ENCODE results near the gene WDPCP.
"Not testable (repeated sequence)": the region's sequence is repeated elsewhere in the genome, so short reads cannot be mapped to it uniquely, and the experiment has no call there.

WDPCP gene

DNA sequence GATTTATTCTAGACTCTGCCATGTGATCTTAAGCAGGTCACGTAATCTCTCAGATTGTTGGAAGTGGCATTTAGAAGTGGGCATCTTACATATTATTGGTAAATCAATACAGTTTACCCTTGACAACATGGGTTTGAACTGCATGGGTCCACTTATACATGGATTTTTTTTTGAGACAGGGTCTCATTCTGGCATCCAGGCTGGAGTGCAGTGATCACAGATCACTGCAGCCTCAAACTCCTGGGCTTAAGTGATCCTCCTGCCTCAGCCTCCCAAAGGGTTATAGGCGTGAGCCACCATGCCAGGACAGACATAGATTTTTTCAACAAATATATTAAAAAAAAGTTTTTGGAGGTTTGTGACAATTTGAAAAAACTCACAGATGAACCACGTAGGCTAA, 393.0 kb downstream of the WDPCP start:
- FAIRE-seq, result no peak

DNA sequence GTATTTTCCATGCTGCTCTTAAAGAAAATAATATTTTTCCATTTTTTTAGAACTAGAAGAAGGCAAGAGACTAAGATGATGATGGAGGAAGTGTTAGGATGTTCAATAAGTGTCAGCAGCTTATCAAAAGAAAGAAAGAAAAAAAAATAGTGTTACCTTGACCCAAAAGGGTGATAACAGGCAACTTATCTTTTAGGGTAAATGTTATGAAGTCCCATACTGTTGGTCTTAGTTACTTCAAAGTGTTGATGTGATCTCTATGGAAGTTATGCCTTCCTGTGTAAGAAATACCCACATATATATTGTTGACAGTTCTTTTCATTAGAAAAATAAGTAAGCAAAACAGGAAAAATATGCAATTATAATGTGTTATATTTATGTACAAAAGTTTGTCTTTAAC, 394.1 kb downstream of the WDPCP start:
- no peak for FAIRE-seq

DNA sequence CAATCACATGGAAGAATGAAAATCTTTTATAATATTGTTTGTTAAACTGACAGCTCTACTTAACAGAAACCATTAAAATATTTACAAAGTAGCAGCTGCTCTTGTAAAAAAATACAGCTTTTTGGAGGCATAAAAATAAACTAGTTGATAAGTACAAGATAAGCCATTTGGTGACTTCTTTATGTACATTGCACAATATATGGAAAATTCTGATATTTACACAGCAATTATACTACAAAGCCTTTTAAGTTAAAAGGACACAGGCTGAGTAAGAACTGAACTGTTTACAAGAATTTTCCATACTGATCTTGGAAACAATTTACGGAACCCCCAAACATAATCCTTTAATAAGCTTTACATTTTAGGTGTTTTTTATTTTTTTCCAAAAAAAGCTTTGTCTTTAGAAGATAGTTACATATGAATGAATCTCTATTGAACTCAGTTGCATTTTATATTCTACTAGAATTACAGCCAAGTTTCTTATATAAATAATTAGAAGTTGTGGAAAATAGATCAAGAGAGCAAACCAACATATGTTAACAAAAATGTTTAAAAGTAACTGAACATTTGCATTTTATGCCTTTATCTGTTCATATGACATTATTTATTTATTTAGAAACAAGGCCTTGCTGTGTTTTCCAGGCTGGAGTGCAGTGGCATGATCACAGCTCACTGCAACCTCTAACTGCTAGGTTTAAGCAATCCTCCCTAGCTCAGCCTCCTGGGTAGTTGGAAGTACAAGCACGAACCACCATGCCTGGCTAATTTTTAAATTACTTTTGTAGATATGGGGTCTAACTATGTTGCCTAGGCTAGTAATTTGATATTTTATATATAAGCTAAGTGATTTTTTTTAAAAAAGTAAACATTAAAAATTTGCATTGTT, 395.1 kb downstream of the WDPCP start:
- no peak for FAIRE-seq

DNA sequence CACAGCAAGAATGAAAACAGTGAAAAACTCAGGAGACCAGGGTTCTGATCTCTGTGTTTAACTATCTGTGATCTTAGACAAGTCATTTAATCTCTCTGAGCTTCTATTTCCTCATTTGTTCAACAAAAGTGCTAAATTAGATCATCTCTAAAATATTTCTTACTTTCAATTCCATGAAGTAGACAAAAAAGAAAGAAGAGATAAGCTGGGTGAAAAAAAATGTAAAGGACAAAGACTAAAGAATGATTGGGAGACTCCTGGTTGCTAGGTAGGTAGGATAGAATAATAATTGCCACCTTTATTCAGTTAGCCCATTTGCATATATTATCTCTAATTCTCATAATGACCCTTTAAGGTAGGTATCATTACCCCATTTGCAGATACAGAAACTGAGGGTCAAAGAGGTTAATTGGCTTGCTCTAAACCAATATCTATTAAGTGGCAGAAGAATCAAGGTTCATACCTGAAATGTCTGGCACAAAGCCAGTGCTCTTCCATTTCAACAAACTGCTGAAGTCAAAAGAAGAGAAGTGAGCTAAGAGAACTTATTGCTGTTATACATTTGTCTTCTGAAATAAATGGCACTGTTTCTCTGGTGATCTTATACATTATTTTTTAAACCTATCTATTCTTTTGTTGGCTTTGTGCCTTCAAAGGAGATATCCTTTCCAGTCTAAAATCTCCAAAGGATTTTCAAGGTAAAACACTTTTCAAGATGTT, 395.9 kb downstream of the WDPCP start:
- FAIRE-seq, result no peak

DNA sequence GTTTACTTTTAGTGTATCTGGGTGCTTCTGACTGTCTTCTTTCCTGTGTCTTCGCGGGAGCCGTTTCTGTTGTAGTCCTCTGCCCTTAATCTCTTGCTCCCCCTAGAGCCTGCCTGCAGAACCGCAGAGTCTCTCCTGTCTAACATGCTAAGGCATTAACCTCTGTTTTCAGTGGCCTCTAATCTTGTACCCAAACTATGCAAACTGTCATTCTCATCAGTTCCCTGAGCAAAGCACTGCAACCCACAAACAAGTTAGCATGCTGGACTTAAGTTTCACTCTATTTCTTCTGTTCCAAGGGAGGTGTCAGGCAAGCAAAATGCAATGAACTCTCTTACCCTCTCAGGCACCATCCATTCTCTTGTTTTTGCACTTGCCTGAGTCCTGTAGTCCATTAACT, 399.3 kb downstream of the WDPCP start:
- no peak for FAIRE-seq

DNA sequence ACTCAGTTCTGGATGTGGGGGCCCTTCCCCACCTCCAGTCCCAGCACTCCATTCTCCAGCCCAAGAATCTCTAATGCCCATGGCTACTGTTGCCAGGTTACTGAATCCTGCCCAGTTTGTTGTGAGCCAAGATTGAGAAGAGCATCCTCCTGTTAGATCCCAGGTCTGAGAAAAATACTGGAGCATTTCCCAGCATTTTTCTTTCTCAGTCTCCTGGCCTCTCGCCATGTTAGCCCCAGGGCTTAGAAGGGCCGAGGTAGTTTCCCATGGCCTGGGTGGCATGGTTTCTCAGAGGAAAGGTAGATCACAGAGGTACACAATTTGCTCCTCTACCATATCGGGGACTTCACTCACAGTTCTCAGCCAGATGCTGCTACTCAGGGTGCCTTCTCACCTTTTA, 401.9 kb downstream of the WDPCP start:
- no peak for FAIRE-seq

DNA sequence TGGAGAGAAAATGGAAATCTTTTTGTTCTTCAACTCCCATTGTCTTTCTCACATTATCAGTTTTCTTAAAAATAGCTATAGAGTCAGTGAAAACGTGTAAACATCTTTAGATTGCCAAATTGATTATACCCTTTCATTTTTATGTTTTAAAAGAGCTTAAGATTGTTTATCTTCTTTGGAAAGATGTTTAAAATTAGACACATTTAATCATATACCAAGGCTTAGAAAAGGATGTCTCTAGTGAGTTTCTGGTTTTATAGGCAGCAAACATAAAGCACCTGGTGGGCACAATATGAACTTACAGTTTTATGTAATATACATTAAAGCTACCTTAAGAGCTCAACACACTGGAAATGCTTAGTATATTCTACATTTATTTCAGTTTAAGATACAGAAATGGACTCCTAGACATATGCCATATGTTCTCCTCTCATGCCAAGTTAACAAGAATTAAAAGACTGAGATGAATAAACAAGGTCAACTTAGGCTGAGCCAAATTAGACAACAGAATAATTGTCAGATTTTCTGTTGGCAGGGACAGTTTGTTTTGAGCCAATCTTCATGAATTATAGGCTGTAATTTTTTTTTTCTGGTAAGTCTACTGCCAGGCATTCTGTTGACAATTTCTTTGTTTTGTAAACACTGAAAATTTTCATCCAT, 425.0 kb downstream of the WDPCP start:
- no peak for FAIRE-seq

DNA sequence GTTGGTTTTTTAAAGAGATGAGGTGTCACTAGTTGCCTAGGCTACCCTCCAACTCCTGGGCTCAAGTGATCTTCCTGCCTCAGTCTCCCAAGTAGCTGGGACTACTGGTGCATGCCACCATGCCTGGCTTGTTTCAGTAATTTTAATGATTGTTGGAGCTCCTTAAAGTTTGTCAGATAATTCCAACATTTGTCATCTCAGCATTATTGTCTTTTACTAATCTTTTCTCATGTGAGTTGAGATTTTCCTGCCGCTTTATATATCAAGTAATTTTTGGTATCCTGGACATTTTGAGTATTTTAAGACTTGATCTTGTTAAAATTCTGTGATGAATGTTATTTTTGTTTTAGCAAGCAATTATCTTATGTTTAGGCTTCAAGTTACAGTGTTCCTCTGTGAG, 429.0 kb downstream of the WDPCP start:
- FAIRE-seq, result no peak

DNA sequence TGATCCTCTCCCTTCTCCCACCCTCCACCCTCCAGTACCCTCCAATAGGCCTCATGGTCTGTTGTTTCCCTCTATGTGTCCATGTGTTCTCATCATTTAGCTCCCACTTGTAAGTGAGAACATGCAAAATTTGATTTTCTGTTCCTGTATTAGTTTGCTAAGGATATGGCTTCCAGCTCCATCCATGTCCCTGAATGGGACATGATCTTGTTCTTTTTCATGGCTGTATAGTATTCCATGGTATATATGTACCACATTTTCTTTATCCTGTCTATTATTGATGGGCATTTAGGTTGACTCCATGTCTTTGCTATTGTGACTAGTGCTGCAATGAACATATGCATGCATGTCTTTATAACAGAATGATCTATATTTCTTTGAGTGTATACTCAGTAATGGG, 451.6 kb downstream of the WDPCP start:
- FAIRE-seq, result not testable (repeated sequence)

DNA sequence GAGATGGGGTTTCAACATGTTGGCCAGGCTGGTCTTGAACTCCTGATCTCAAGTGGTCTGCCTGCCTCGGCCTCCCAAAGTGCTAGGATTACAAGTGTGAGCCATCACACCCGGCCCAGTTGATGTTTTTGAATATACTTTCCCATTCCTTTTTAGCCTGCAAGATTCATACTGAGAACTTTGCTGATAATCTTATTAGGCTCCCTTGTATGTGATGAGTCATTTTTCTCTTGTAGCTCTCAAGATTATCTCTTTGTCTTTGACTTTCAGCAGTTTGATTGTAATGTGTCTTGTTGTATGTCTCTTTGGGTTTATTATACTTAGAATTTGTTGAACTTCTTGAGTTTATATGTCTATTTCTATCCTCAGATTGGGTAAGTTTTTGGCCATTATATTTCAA, 456.3 kb downstream of the WDPCP start:
- no peak for FAIRE-seq

DNA sequence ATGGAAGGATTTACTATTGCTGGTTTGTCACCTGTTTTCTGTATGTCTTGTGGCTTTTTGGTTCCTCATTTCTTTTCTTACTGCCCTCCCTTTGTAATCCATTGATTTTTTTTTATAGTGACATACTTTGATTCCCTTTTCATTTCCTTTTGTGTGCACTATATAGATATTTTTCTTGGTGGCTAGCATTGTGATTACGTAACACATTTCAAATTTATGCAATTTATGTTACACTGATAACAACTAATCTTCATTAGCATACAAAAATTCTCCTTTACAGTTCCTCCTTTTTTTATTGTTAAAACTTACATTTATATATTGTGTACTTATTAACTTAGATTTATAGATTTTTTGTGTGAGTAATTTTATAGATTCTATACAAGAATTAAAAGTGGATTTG, 457.1 kb downstream of the WDPCP start:
- no peak for FAIRE-seq

DNA sequence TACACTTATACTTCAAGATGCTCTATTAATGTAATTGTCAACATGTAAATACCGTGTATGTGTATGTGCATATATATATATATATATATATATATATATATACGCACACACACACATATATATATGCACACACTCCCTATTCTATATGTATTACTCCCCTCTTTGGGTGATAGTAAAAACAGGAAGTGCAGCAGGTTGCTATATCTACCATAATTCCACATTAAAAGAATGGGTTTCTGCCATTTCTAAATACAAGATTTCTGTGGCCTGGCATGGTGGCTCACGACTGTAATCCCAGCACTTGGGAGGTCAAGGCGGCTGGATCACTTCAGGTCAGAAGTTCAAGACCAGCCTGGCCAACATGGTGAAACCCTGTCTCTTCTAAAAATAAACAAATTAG, 460.7 kb downstream of the WDPCP start:
- FAIRE-seq, result no peak

DNA sequence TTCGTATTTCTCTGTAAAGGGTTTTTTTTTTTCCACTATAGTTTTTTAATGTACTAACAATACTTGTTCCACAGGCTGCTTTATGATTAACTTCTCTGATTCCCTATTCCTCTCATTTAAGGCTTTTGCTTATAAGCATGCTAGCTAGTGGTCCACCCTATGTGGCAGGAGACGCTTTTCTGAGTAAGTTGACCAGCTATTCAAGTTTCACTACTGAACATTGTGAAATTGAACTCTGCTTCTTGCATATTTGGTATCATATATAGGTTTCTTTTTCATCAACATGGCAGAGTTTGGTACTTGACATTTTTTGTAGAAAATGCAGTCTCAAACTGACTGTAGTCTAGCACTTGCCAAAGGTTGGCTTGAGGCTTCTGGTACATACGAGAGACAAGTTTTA, 463.4 kb downstream of the WDPCP start:
- no peak for FAIRE-seq

DNA sequence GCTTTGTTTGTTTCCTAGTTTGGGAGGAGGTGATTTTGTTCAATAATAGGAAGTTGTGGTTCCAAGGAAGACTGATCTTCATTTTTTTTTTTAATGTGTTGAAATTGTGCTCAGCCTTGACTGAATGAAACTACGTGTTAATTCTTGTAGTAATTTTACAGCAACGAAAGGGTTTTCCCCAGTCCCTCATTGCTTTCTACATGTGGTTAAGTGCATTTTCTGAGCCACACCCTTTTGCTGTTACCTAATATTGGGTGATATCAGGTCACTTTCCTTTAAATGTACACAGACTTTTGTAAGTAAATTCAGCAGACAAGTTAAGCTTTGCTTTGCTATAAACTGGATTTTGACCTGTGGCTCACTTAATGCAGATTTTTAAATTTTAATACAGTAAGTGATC, 464.1 kb downstream of the WDPCP start:
- FAIRE-seq, result no peak

DNA sequence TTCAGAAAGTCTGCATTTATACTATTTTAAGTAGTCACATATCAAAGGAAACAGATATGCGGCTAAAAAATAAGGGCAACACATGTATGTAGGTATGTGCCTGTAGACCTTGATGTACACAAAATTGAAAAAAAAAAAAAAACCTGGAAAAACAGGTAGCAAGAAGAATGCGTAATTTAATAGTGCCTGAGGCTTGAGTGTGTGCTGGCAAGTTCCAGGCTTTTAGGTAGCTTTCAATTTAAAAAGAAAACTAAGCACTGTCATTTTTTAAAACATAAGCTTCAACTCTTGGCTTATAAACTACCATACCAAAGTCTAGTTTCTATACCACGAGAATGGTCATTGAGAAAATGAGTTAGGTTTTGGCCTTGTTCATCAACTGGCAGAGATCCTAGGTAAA, 465.4 kb downstream of the WDPCP start:
- no peak for FAIRE-seq

DNA sequence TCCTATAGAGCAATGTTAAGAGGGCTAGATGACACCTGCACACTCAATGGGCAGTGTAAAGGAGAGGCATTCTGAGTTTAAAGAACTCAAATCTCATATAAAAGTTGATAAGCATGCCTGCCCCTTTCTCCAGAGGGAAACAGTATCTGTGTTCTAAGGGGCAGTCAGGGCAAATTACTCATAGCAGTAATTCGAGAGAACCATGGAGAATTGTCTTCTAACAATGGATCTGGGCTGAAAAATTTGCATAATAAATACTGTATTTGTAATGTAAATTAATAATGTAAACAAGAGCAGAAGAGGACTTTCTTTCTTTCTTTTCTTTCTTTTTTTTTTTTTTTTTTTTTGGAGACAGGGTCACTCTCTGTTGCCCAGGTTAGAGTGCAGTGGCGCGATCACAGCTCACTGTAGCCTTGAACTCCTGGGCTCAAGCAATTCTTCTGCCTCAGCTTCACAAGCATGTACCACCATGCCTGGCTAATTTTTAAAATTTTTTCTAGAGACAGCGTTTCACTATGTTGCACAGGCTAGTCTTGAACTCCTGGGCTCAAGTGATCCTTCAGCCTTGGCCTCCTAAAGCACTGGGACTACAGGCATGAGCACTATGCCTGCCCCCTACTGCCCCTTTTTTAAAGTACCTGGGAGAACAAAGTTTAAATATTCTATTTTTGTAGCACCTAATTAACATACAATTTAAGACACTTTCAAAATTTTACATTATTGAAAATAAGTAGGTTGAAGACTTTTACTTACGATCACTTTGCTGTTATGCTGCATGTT, 467.0 kb downstream of the WDPCP start:
- no peak for FAIRE-seq

DNA sequence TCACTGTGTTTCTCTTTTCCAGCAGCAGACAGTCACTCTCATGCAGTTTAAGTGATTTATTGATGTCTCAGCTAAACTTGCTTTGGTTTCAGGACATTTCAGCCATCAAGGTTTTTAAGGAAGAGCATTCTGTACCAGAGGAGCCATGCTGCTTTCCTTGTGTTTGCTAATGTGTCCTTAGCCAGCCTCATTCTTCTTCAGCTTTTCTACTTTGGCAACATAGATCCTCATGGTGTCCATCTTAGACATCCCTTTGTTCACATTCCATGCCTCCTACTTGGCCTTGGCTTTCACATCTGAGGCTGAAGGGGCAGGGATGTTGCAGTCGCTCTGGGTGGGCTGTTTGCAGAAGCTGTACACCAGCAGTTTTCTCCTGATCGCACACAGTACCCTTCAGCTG, 469.5 kb downstream of the WDPCP start:
- FAIRE-seq, result no peak

DNA sequence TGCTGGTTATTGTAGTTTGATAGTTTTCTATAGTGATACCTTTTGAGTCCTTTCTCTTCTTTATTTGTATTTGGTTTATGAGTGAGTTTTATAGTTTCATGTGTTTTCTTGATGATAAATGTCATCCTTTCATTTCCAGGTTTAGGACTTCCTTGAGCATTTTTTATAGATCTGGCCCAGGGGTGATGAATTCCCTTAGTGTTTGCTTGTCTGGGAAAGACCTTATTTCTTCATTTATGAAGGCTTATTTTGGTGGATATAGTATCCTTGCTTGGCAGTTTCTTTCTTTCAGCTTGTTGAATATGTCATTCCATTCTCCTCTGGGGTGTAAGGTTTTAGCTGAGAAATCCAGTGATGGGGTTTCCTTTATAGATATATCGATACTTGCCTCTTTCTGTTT, 483.8 kb downstream of the WDPCP start:
- no peak for FAIRE-seq

DNA sequence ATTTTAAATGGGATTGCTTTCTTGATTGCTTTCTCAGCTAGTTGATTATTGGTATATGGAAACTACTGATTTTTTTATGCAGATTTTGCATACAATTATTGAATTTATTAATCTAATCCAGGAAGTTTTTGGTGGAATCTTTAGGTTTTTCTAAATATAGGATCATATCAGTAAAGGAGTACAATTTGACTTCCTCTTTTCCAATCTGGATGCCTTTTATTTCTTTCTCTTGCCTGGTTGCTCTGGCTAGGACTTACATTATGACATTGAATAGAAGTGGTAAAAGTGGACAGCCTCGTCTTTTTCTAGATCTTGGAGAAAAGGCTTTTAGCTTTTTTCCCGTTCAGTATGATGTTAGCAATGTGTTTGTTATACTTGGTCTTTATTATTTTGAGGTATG, 486.3 kb downstream of the WDPCP start:
- FAIRE-seq, result no peak

DNA sequence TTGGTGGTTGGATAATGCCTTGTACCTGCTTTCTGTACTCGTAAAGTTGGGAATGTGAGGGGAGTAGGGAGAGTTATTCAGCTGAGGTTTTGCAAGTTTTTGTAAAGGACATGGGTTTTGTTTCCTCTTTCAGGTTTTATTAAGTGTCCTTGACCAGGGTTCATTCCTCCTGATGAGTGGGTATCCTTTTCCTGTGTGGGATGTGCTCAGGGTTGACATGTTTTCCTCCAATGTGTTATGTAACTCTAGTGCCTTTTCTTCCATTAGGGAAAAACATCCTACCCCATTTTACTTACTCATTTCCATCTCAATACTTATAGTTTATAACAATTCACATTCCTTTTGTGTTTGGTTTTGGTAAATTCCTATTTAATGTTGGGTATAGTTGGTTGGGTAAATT, 489.2 kb downstream of the WDPCP start:
- no peak for FAIRE-seq

DNA sequence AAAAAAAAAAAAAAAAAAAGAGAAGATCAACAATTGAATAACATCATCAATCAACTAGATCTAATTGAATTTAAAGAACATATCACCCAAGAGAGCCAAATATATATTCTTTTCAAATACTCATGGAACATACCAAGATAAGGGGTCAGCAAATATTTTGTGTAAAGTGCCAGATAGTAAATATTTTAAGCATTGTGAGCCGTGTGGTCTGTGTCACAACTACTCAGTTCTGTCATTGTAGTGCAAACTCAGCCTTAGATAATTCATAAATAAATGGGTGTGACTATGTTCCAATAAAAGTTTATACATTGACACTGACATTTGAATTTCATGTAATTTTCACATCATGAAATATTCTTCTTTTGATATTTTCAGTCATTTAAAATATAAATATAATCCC, 491.8 kb downstream of the WDPCP start:
- no peak for FAIRE-seq

DNA sequence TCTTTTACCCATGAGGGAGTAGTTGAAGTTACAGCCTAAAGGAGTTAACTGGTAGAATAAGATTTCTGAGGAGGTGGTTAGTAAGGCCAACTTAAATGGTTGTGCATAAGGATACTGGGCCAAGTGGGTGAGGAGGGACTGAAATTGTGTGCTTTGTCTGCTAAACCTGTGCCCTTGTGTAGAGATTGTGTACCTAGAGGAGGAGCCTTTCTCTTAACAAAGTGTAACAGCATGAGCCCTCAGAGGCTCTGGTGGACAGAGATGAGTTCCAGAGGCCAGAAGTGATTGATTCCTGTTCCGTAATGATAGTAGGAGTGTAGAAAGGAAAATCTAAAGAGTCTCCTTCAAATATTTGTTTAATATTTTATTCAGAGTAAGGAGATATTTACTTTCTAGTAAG, 494.8 kb downstream of the WDPCP start:
- no peak for FAIRE-seq

DNA sequence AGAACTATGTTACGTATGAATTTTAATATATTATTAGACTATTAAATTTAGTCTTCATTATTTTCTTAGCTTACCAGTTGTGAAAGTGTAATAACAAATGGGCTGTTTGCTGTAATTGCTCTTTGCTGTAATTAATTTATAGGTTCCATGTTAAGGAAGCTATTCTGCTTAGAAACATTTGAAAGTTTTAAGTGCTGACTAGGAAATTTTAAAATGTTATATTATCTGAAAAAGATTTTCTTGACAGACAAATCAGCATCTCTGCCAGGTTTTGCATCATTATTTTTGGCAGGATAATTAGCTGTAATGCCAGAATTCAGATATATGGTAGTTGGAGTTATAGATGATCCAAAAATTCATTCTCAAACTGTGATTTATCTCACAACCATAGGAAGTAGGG, 495.4 kb downstream of the WDPCP start:
- FAIRE-seq, result peak; percentile 19

Measured in A204.1 (cell line).